GM19324 (cell line): ENCODE measurements around the gene B3GAT1.

Experiments
- ATAC-seq: cut with Tn5 transposase; IDR thresholded peaks from one replicate; pipeline ENCODE4 v1.9.1; 2021; ENCODE audit warnings: mild to moderate bottlenecking, moderate library complexity; ENCODE audit not compliant: unreplicated experiment, low FRiP score

Gene B3GAT1

DNA sequence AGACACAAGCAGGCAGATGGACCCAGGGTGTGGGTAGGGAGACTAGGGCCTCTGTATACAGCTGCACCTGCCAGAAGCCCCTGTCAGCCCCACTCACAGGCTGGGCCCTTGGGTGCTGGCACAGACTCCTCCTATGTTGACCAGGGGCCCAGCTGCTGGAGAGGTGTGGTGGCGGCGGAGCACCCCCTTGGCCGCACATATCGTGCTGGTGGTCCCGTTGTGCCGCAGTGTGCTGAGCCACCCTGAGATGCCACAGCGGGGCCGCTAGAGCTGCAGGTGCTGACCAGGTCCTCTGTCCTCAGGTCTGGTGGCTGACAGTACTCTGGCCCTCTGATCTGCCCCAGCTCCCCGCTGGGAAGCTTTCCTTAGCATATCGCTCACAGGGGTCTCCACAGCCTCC lies 30.2 kb upstream of the B3GAT1 start:
- no peak for ATAC-seq

DNA sequence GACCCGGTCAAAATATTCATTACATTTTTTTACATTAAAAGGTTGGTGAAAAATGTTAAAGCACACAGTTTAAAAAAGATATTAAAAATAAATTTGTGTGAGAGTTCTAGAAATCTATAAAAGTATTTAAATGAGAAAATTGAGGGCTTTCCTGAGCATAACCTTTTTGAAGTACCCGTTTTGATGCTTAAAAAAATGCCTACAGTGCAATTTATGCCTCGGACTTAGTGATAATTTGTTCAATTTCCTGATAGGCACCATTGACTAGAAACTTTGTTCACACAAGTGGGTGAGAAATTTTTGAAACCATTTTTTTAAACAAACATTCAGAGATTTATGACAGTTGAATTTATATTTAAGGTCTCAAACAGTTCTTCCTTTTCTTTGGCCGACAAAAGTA lies 29.7 kb upstream of the B3GAT1 start:
- no peak for ATAC-seq

DNA sequence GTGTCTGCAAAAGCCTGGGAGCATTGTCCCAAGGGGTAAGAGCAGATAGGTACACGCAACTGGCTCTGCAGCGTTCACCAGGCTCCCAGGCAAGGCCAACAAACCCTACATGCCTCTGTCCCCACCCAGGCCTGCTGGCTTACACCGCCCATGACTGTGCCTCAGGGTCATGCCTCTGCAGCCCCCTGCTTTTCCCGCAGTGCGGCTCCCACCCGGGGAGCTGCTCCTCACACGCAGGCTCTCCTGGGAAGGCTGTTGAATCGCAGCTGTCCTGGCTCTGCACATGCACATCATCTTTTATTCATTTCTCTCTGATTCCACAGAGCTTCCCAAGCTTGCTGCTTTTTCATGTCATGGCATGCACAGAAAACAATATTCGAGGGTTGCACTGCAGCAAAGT lies 29.2 kb upstream of the B3GAT1 start:
- ATAC-seq = no peak

DNA sequence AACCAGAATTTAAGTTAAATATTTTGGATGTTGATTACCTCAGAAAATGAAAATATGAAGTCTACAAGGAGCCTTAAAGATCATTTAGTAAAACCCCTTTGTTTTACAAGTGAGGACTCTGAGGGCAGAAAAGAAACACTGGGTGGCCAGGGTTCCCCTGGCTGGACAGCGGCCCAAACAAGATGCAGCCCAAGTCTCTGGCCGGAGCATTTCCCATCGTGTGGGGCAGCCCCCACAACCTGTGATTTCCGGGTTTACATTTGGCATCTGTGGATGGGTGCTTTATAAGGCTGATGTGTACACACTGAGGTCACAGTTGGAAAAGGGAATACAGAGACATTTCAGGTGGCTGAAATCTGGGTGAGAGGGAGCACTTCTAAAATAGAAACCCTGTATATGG lies 28.8 kb upstream of the B3GAT1 start:
- ATAC-seq = no peak

DNA sequence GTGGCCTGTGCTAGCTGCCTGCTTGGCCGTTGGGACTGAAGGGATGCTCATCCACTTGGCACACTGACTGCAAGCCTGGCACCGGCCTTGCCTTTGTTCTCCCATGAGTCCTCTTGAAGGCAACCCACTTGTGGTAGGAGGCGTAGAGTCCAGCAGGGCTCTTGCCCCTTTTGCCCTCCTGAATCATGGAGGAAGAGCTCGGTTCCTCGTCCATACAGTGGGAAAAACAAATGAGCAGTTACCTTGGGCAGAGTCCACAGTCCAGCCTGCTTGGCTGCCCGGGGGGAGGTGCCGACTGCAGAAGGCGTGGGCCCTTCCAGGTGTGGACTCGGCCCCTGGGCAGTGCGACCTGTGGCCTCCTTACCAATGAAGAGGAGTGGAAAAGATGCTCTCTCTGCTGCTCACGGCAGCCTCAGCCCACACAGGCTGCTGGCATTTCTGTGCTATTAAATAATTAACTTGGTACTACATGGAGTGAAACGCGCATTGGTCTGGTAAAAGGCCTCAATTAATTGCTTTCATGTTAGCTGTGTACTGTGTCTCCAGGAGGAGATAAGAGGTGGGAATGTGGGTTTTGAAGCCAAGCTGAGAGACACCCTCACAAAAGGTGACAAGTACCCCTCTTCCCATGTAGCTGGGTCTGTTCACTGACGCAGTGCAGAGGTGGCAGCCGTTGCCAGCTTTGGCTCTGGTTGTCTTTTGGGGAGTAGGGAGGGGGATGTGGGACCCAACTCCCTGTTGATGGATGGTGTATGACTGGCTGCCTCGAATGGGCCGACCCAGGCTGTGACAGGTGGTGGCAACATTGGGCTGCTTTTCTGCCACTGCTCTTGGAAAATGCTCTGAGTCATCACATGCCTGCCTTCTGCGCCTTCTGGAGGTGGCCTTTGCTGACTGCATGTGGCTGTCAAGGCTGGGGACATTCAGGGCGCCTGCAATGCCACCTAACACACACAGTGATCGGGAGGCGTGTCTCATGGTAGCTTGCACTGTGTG lies 26.8 kb upstream of the B3GAT1 start:
- no peak for ATAC-seq

DNA sequence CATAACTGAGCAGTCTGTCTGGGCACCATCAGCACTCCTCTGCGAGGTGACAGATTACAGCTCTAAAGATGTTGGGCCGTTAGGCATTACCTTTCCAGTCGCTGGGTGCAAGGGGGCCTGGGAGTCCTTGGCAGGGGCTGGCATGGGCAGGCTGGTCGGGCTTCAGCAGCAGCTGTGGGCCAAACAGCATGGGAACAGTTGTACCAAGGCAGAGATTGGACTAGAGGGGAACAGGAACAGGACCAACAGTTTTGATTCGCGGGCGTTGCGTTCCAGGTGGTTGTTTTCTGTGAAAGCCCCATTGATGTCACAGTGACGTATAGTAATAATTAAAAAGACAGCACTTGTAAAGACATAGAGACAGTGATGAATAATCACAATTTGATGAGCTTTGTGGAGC lies 25.8 kb upstream of the B3GAT1 start:
- no peak for ATAC-seq

DNA sequence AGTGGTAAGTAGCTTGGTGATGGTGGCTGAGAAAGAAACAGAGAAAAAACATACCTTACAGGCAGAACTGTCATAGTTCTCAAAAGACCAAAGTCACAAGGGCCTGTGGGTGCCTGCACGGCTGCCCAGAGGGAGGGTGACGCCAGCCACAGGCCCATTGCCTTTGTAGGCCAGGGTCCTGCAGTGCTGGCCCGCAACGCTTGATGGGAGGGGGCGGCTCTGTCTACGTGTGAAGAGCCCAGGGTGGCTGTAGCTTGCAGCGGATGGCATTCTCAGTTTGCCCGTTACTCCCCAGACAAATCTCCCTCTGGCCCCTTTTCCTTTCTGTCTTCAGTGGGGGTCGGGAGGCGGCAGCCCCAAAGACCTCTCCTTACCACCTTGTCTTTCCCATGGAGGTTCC lies 24.7 kb upstream of the B3GAT1 start:
- ATAC-seq = no peak

DNA sequence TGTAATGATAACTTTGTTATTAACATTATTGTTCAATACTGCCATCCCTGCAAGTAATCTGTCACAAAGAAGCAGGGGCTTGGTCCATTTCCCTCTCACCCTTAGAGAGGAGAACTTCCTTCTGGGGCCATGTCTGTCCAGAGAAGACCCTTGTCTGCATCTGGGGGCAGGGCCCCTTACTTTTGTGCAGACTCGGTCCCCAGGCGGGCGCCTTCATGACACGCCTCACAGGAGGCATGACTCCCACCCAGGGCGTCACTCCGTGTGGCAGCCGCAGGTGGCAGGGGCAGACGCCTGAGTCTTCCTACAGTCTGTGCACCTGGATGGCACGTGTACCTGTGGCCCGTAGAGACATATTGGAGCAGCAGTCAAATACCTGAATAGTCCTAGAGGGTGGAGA lies 21.8 kb upstream of the B3GAT1 start:
- ATAC-seq = no peak

DNA sequence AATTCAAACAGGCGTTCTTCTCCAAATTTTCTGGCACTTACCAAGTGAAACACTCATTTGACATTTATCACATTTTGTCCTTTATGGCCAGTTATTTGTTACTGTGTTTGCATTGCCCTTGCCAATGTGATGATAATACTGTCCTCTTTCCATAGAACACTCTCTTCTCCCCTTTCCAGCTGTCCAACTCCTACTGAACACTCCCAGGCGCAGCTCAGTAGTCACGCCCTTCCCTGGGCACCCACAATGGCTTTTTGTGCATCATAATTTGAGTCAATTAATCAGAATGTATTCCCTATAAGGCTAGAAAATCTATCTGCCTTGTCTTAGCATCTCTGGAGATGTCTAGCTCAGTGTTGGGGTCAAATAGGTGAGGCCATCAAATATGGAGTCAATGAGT lies 21.2 kb upstream of the B3GAT1 start:
- ATAC-seq = no peak

DNA sequence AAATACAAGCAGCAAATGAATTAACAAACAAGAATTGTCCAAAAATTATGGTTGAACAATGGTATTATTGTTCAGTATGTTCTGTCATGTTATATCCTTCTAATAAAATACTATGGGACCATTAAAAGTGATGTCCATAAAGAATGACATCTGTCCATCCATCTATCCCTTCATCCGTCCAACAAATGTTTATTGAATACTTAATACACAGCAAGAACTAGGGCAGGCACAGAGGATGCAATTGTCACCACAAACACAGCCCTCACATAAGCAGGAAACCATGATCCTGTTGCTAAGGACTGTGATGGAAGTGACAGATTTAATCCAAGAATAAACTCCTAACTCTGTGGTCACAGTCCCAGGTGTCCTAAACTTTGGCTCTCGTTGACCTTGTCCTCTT lies 20.7 kb upstream of the B3GAT1 start:
- ATAC-seq = no peak

DNA sequence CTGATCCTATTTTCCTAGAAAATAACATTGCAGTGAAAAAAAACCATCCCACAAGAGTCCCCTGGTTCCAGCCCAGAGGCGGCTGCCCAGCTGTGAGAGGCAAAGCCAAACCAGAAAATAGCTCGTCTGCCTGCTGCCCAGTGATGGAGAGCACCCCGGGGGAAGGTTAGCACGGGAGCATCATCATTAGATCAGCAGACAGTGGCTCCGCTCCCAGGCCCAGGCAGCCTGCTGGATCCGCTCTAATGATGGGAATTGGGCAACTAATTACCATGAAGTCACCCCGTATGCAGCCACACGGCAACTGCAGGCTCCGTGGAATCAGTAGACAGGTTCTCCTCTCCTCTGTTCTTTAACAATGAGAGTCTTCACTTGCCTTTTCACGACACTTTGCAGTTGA lies 17.1 kb upstream of the B3GAT1 start:
- no peak for ATAC-seq

DNA sequence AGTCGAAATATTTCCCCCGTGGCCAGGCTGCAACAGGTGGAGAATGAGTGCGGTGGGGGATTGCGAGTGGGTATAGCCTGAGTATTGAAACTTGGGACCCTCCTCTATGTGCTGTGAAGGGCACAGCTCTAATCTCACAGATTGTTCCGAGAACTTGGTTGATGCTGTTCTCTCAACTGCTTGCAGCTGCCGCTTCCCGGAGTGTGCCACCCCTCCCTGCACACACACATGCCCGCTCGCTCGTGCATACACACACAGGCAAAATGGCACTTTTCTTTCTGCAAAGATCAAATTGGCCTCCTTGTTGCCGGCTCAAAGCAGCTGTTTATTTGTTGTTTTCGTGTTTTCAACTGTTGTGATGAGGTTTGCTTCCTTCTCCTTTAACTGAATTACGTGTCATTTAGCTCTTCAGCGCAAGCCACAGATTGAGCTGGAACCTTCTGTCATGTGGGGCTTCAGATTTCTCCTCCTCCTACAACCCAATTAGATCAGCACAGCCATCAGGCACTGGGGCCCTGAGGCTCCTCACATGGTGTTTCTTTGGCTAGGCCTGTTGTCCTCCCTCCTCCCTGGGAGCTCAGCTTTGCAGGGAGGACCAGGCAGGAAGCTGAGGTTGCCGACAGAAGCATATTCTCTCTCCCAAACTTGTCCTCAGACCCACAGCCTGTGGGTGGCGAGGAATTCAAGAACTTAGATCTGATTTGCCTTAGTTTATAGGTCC lies 13.9 kb upstream of the B3GAT1 start:
- ATAC-seq = no peak

DNA sequence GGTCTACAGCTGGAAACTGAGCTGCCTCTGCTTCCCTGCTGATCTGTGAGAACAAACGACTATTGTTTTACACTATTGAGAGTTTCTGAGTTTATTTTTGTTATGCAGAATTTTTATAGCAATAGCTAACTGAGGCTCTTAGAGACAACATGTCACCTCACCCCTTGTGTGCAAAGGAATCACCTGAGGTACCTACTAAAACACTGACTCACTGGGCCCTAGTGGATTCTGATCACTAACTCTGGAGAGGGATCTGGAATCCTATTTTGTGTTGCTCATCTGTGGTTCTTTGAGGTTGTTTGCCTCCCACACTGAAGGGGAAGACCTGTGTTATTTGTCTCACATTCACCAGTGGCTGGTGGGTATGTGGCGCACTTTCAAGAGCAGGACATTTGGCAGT lies 13.4 kb upstream of the B3GAT1 start:
- ATAC-seq = no peak

DNA sequence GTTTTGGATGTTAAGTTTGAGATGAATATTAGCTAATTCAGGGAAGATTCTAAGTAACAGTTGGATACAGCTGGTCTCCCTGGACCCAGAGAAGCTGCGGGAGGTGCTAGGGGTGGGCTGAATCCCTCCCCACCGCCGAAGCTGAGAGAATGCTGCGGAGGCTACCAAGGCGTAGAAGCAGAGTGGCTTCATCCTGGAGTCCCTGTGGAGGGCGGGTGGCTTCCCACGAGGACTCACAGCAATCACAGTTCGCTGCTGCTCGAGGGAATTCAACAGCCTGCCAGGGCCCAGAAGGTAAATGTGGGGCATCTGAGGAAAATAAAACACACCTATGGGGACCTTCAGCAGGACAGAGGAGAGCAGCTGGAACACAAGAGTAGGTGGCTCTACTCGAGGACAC lies 11.1 kb upstream of the B3GAT1 start:
- ATAC-seq = no peak

DNA sequence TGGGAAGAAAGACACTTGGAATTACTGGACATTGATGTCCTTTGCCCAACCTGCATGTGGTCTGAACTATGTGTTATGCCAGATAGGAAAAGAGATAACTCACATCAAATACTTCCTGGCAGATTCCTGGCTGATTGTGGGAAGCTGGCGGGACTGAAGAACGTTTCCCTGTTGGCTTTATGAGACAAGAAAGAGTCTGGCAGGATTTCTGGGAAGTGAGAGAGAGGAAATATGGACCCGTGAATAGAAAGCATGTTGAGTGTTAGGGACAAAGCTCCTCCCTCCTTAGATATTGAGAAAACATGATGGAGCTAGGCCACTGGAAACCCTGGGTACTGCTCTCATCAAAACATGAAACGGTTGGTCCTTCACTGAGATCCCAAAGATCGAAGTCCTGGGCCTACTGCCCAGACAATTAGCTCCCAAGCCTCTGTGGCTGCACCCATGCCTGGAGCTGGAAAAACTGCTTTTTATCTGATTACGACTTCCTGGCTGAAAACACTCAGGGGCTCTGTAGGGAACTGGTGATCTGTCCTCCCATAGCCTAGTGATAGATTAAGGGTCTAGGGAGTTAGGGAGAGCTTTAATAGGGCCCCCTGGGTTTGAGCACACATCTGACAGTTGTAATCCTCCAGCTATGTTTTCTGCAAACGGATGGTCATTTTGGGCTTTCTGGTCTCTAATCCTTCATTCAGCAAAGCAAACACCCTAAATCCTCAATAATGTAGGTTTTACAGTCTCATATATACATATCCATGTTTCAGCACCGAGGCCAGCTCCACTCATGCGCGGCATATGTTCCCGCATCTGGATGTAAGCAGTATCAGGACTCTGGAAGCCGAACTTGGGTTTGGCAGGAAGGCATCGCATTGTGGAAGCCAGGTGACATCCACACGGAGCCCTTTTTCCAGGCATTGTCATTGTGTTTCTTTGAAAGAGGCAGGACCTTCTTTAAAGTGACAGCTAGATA lies 6.1 kb upstream of the B3GAT1 start:
- ATAC-seq = no peak

DNA sequence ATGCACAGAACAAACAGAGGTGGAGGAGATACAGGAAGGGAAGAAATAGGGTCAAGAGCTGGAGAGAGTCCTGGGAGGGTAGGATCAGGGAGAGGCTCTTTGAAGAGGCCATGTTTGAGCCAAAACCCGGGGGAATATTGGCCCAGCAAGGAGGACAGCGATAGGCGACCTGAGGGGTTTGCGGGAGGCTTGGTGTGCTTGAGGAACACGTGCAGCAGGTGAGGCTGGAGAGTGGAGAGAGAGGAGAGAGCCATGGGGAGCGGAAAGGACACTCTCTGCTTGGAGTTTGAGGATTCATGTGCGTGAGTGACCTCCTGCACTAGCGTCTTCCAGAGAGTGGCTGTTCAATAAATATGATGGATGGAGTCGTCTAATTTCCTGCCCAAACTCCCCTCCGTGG lies 4.7 kb upstream of the B3GAT1 start:
- no peak for ATAC-seq

DNA sequence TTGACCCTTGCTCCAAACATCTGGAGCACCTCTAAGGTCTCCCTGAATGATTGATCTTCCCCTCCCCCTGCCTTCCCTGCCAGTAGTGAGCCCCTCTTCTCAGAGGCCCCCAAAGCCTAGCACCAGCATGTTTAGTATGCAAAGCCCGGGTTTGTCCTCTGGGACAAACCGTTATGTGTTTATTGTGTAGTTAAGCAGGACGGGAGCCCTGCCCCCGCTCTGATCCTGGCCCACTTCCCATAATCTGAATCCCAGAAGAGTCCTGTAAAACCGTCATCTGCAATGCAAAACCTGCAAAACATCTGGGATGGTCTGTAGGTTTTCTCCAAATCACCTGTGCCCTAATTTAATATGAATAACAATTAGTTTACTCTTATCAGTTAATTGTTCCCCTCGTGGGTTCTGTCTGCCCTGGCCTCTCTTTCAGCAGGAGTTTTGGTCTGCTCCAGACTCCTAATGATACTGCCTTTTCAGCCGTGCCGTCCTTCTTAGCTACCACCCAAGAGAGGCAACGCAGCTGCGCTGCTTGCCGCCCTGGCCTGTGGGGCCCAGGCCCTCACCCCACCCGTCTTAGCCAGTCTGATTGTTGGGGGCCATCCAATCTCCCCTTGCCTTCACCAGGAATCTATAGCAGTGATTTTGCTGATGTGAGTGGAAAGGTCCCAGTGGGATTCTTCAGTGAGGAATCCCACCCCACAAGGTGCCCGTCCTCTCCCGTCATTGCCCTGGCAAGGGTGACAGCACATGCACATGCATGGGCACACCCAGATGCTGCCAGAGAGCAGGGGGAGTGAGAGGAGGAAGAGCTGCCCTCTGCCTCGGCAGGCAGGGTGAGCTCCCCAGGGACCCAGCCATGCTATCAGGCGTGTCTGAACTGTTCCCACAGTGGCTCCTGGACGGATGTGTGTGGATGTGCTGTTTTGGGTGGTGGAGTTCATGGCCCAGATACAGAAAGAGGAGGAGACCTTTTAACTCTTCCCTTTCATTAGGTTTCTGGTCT lies 3.0 kb upstream of the B3GAT1 start:
- no peak for ATAC-seq

DNA sequence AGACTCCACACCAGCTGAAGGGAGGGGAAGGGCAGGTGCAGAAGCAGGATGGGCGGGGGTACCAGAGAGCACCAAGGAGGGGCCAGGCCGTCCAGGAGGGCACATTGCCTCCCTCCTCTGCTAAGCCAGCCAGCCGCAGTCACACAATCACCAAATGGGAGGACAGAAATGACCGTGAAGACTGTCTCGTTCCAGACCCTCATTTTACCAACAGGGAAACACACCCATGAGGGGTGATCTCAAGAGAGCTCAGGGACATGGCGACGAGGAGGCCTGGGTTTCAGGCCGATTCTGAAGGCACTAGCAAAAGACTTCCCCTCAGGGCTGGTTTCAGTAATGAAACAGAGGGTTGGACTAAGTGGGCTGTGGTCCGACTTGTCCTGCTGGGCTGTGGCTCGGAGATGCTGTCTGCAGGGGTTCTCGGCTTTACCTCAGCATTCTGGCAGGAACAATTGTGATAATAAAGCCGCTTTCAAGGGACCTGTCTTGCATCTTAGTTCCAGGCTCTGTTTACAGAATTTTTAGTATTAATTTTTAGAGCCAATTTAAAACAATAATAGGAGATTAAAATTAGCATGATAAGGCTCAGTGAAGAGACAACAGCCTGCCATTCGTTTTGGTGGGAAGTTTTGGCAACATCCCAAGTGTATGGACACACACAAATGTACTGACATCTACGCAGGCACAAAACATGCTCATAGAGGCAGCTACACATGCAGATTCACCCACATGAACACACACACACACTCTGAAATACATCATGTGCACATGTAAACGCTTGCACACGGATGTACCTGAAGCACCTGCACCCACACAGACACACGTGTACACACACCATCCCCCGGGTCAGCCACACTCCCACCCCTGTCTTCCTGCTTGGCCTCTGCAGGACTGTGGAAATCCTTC lies 2.0 kb upstream of the B3GAT1 start:
- ATAC-seq = no peak
